Occipital lobe (tissue), 2 donors: ENCODE results near the gene PLA2G4D. TPM values are rescaled to one million over a fixed set of nuclear protein-coding genes. Genes with fewer than 3 reads are reported as not detected.

ENCODE experiments used
- DNase-seq: peaks from one replicate; lab custom pipeline; 2025; lab: John Stamatoyannopoulos, UW
- total RNA-seq: library from RNA; depleted of rRNA; stranded (reverse); fragments of >200 nt; gene quantifications from one replicate; pipeline ENCODE4 v1.2.3, GENCODE V29; 2014

Gene PLA2G4D
- not detected for total RNA-seq

GRCh38 chr15:42094512-42094963, at the start of gene PLA2G4D:
Gene PLA2G4D (minus strand): TSS chr15:42094562. CDS start chr15:42094459, 103 bp downstream.
- no peak for DNase-seq

- no peak for DNase-seq
Measured at GRCh38 chr15:42143356-42143755, 49.0 kb upstream of the PLA2G4D start.

- no peak for DNase-seq
Measured at GRCh38 chr15:42141795-42142667, 47.7 kb upstream of the PLA2G4D start.

- DNase-seq = no peak
Measured at GRCh38 chr15:42141246-42141645, 46.9 kb upstream of the PLA2G4D start.

- DNase-seq = no peak
Measured at GRCh38 chr15:42140383-42141070, 46.2 kb upstream of the PLA2G4D start.

- DNase-seq = no peak
Measured at GRCh38 chr15:42139596-42139995, 45.2 kb upstream of the PLA2G4D start.

GRCh38 chr15:42138968-42139386, 44.6 kb upstream of the PLA2G4D start:
- DNase-seq = no peak

- DNase-seq = no peak
Measured at GRCh38 chr15:42138411-42138810, 44.0 kb upstream of the PLA2G4D start.

GRCh38 chr15:42137461-42138261, 43.3 kb upstream of the PLA2G4D start:
- DNase-seq = no peak

- no peak for DNase-seq
Measured at GRCh38 chr15:42136513-42136912, 42.2 kb upstream of the PLA2G4D start.

GRCh38 chr15:42135351-42135750, 41.0 kb upstream of the PLA2G4D start:
- DNase-seq = no peak

- DNase-seq = no peak
Measured at GRCh38 chr15:42134617-42135245, 40.4 kb upstream of the PLA2G4D start.

GRCh38 chr15:42133886-42134502, 39.6 kb upstream of the PLA2G4D start:
- no peak for DNase-seq

GRCh38 chr15:42133356-42133755, 39.0 kb upstream of the PLA2G4D start:
- no peak for DNase-seq

GRCh38 chr15:42131826-42132806, 37.8 kb upstream of the PLA2G4D start:
- no peak for DNase-seq

GRCh38 chr15:42131006-42131405, 36.6 kb upstream of the PLA2G4D start:
- DNase-seq = no peak

GRCh38 chr15:42130246-42130986, 36.1 kb upstream of the PLA2G4D start:
- no peak for DNase-seq

GRCh38 chr15:42129364-42129763, 35.0 kb upstream of the PLA2G4D start:
- DNase-seq = no peak

GRCh38 chr15:42128476-42128875, 34.1 kb upstream of the PLA2G4D start:
- DNase-seq = no peak
